Spleen (tissue), 11 donors: ENCODE measurements around the gene LRRK1. TPM values are rescaled to one million over a fixed set of nuclear protein-coding genes. Genes with fewer than 3 reads are reported as not detected.
A peak's percentile ranks its signal among the peaks of the same experiment; 100 is the strongest.

ENCODE experiments used
- DNase-seq: peaks from one replicate; pipeline ENCODE4 v3.0.0-alpha.2; 2020
- H3K27ac ChIP-seq, 8 donors: fragments of 200-600 bp; sonication (generic) in 7 of 8; 1 replicate in 4 of 8; 2 replicates in 4 of 8; pipeline versions ENCODE4 v1.5.0 to v1.8.0; 2016 to 2021; ENCODE audit warnings: inconsistent platforms in 4 of 8, mild to moderate bottlenecking in 4 of 8, moderate library complexity in 1 of 8
- H3K27me3 ChIP-seq, 7 donors: fragments of 200-600 bp; sonication (generic) in 6 of 7; replicated peaks in 1 of 7; 1 replicate in 4 of 7; 2 replicates in 3 of 7; pipeline versions ENCODE4 v1.5.0 to v1.8.0; 2016 to 2021; ENCODE audit warnings: inconsistent platforms in 3 of 7, mild to moderate bottlenecking in 1 of 7
- H3K36me3 ChIP-seq, 6 donors: fragments of 200-600 bp; sonication (generic) in 5 of 6; 1 replicate in 4 of 6; 2 replicates in 2 of 6; pipeline versions ENCODE4 v1.5.0 to v1.8.0; 2016 to 2021; ENCODE audit warnings: inconsistent platforms in 2 of 6
- H3K4me1 ChIP-seq, 6 donors: fragments of 200-600 bp; sonication (generic) in 5 of 6; 1 replicate in 3 of 6; 2 replicates in 3 of 6; pipeline versions ENCODE4 v1.5.0 to v1.8.0; 2016 to 2021; ENCODE audit warnings: inconsistent platforms in 3 of 6
- H3K4me3 ChIP-seq, 8 donors: fragments of 200-600 bp; sonication (generic) in 7 of 8; 1 replicate in 4 of 8; 2 replicates in 4 of 8; pipeline versions ENCODE4 v1.5.0 to v1.8.0; 2016 to 2021; ENCODE audit warnings: inconsistent platforms in 4 of 8, mild to moderate bottlenecking in 4 of 8, moderate library complexity in 2 of 8
- H3K9me3 ChIP-seq, 8 donors: fragments of 200-600 bp; sonication (generic) in 7 of 8; 1 replicate in 4 of 8; 2 replicates in 4 of 8; pipeline versions ENCODE4 v1.5.0 to v1.8.0; 2016 to 2021; ENCODE audit warnings: inconsistent platforms in 4 of 8
- POLR2A ChIP-seq, 3 donors: fragments of 450-650 bp; IDR thresholded peaks; one replicate each; pipeline ENCODE4 v1.5.1; 2017; ENCODE audit warnings: antibody characterized with exemption in 3 of 3, mild to moderate bottlenecking in 1 of 3
- POLR2AphosphoS5 ChIP-seq, 3 donors: sonication (generic); formaldehyde crosslinking; IDR thresholded peaks; one replicate each; pipeline ENCODE4 v1.5.1; 2017; ENCODE audit warnings: antibody characterized with exemption in 3 of 3
- WGBS, 5 donors: extraction: QIAGEN DNeasy Blood & Tissue Kit in 3 of 5; methylation state at CpG; one replicate each; pipeline versions ENCODE4 v1.1.5 to v1.1.7; 2013 to 2018; 5-methylcytosine and 5-hydroxymethylcytosine counted together
- intact Hi-C: fragments of 100-400 bp; cut with DNase I; formaldehyde crosslinking; loops from one replicate; pipeline ENCODE4 v1.15.0; 2023; ENCODE audit warnings: low total_unique reads
- polyA plus RNA-seq, 3 donors: library from polyadenylated mRNA; stranded (reverse); fragments of 200-250 nt; gene quantifications; one replicate each; pipeline ENCODE4 v1.2.1, GENCODE V29; 2013
- total RNA-seq, 7 donors: library from RNA; depleted of rRNA in 3 of 7; stranded (reverse); fragments of >200 nt in 3 of 7; fragmentation: NEBNext Ultra II Directional in 4 of 7; extraction: Animal tissue kit (Norgen Biotek cat#: 25700) in 4 of 7; gene quantifications; one replicate each; pipeline versions ENCODE4 v1.1.0 to v1.2.1, GENCODE V29; 2016 to 2021
- TF ChIP-seq, protein P1 (sequence below), 11 experiments: fragments of 200-600 bp in 7 of 11; fragments of 450-650 bp in 4 of 11; sonication (generic) in 4 of 11; IDR thresholded peaks in 8 of 11; conservative IDR thresholded peaks in 3 of 11; 1 replicate in 7 of 11; 2 replicates in 4 of 11; pipeline versions ENCODE4 v1.4.0 to v1.8.0; 2016 to 2021; ENCODE audit warnings: antibody characterized with exemption in 11 of 11, inconsistent platforms in 4 of 11, mild to moderate bottlenecking in 1 of 11
- donor health status: healthy with polysubstance abuse.
- donor health status: DM: no; HTN: no; CAD: no; lungs with moderate emphysema.
- donor health status: DM: no; HTN: no; CAD: no.
- donor health status: Bipolar disorder and iron deficiency.
- donor health status: healthy.
- donor health status: DM: no; HTN: no; CAD: no.
- donor health status: DM: yes; HTN: yes; CAD: no.

Gene LRRK1
- total and polyA plus RNA-seq, 10 donors: 12.0 to 60.2 (median 48.8) TPM

DNA sequence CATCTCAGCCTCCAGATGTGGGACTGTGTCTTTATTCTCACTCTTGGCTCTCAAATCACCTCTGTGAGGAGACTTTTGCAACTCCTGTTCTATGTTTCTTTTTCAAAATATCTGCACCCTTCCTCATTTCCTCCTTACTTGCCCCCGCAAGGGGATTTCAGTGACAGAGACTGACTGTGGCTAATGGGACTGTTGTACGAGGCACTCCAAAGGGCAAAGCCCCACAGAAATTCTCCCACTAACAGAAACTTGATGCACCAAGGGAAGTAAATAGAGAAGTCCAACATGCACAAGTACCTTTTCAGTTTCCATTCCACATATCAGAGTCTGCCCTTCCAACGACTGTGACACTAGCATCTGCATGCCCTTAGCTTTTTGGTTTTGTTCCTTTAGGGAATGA lies 69.7 kb downstream of the LRRK1 start:
- 74 to 88% (median 78%) methylated on average over 3 of the region's 3 CpGs for WGBS, 5 donors
- Histone ChIP-seq H3K4me3 (no peak overlapping the region), H3K9me3 (peaks cover 0 to 6% (median 0%) of the 10 kb centered on the region in 8 donors), H3K4me1 (no peaks in the 10 kb centered on the region), H3K36me3 (peaks cover 0 to 71% (median 6%) of the 10 kb centered on the region in 6 donors), H3K27ac (peak overlapping the region in 1 of 8 donors; percentile 11), H3K27me3 (no peaks in the 10 kb centered on the region)
- intact Hi-C loops: no loop called here
- DNase-seq: no peak
- no peak for TF ChIP-seq POLR2A (IDR thresholded peaks at IDR 0.05)
- no peak for TF ChIP-seq POLR2AphosphoS5 (IDR thresholded peaks at IDR 0.05)
- TF ChIP-seq, protein P1, sequence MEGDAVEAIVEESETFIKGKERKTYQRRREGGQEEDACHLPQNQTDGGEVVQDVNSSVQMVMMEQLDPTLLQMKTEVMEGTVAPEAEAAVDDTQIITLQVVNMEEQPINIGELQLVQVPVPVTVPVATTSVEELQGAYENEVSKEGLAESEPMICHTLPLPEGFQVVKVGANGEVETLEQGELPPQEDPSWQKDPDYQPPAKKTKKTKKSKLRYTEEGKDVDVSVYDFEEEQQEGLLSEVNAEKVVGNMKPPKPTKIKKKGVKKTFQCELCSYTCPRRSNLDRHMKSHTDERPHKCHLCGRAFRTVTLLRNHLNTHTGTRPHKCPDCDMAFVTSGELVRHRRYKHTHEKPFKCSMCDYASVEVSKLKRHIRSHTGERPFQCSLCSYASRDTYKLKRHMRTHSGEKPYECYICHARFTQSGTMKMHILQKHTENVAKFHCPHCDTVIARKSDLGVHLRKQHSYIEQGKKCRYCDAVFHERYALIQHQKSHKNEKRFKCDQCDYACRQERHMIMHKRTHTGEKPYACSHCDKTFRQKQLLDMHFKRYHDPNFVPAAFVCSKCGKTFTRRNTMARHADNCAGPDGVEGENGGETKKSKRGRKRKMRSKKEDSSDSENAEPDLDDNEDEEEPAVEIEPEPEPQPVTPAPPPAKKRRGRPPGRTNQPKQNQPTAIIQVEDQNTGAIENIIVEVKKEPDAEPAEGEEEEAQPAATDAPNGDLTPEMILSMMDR (IDR thresholded peaks at IDR 0.05 in 8 of 11, conservative IDR thresholded peaks at IDR 0.05 in 3 of 11): no peak

DNA sequence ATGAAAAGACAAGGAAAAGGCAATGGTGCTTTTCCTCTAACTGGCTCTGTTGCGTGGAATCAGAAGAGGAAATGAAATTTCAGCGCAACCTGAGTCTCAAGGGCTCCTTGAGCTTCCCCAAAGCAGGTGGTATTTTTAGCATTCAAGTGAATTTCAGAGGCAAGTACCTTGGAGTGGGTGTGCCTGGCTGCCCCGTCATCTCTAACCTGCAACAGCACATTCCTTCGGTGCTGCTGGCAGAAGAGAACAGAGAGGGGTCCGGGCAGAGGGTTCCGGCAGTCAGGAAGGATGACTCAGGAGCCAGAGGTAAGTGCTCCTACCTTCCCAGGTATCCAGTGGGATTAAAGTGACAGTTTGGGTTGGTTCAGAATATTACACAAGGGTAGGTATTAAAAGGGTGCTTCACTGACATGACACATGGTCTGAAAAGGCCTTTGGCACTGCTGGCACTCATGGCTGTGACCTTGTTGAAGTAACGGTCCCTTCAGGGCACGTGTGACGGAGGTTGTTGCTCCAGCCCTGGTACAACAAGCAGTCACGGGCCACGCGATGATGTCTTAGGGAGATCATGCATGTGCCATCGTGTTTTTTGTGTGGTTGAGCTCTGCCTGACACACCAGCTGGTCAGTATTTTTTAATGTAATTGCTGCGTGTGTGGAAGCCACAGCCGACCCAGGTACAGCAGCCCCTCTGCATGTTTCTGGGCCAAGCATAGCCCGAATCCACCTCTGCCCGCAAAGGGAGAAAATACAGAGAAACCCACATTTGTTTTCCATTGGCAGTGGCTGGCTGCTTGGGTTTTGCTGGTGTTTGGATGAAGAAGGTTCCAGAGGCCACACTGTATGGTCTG lies 75.7 kb downstream of the LRRK1 start:
- TF ChIP-seq, protein P1 (IDR thresholded peaks at IDR 0.05 in 8 of 11, conservative IDR thresholded peaks at IDR 0.05 in 3 of 11): no peak
- TF ChIP-seq POLR2A (IDR thresholded peaks at IDR 0.05): no peak
- no peak for TF ChIP-seq POLR2AphosphoS5 (IDR thresholded peaks at IDR 0.05)
- no peaks in the 10 kb centered on the region for H3K4me1 ChIP-seq
- intact Hi-C loops: no loop called here
- no peak overlapping the region for H3K4me3 ChIP-seq
- no peak for DNase-seq
- no peaks in the 10 kb centered on the region for H3K27me3 ChIP-seq
- H3K36me3 ChIP-seq: peaks cover 0 to 51% (median 17%) of the 10 kb centered on the region in 6 donors
- no peak overlapping the region for H3K27ac ChIP-seq
- 78 to 86% (median 82%) methylated on average over 15 to 17 of the region's 17 CpGs for WGBS, 5 donors
- no peaks in the 10 kb centered on the region for H3K9me3 ChIP-seq

DNA sequence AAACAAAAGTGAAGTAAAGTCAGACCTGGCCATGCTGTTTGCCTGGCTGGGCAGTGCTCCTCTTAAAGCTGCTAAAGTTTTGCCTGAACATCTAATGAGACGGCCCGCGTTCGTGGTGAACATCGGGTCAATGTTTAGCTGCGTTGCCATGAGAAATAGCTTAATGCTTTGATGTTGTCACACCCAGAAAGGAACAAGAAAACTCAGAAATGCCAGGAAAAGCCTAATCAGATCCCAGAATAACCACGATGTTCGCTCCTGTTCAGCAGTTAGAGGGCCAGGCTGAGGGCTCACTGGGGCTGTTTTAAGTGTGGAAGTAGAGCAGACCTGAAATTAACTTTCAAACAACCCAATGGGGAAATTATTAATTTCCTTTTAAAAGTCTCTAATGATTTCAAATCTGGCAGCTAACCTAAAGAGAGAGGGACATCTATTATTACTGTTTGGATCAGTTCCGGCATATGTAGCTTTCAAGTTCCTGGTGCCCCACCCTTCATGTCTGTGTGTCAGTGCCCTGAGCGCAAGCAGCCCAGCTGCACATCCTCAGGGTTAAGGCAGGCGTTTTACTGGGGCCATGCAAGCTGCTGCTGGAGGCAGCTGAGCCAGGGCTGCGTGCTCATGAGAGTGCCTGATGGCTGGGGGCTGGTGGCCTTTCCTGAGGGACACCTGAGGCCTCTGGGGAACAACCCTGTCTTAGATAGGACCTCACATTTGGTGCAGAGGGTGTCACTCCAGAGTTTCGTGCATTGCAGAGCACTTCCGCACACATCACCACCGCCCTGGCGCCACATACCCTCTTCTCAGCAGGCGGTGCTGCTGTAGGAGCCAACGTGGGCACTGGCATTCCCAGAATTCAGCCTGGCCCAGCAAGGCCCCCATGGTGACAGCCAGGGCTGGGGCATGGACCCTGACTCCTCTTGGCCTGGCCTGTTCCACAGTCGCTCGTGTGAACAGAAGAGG lies 76.6 kb downstream of the LRRK1 start:
- peak in 1 of 3 donors; percentile 10 for TF ChIP-seq POLR2AphosphoS5 (IDR thresholded peaks at IDR 0.05)
- TF ChIP-seq POLR2A (IDR thresholded peaks at IDR 0.05): no peak
- Histone ChIP-seq H3K27ac (no peak overlapping the region), H3K4me1 (no peaks in the 10 kb centered on the region), H3K27me3 (no peaks in the 10 kb centered on the region), H3K4me3 (no peak overlapping the region), H3K36me3 (peaks cover 0 to 51% (median 17%) of the 10 kb centered on the region in 6 donors), H3K9me3 (no peaks in the 10 kb centered on the region)
- WGBS, 5 donors: 79 to 89% (median 88%) methylated on average over 17 to 20 of the region's 20 CpGs
- intact Hi-C loops: no loop called here
- no peak for DNase-seq

DNA sequence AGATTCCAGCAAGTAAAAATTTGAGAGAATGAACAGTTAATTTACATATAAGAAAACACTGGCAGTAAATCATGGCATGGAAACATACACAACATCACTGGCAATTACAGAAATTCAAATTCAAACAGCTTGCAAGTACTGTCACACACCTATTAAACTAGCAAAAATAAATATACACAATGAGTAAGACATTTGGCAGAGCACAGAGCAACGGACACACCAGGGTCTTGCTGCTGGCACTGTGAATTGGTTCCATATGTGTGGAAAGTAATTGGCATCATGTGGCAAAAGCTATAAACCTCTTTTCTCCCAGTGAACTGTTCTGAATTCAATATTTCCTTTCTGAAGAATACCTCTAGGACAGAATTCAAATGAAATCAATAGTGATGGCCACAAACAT lies 78.3 kb downstream of the LRRK1 start:
- Histone ChIP-seq H3K9me3 (no peaks in the 10 kb centered on the region), H3K4me3 (no peak overlapping the region), H3K4me1 (peaks cover 0 to 7% (median 0%) of the 10 kb centered on the region in 6 donors), H3K27me3 (no peaks in the 10 kb centered on the region), H3K27ac (no peak overlapping the region), H3K36me3 (peaks cover 0 to 68% (median 19%) of the 10 kb centered on the region in 6 donors)
- DNase-seq: no peak
- TF ChIP-seq POLR2AphosphoS5 (IDR thresholded peaks at IDR 0.05) (no peak), POLR2A (IDR thresholded peaks at IDR 0.05) (no peak)
- TF ChIP-seq, protein P1 (IDR thresholded peaks at IDR 0.05 in 8 of 11, conservative IDR thresholded peaks at IDR 0.05 in 3 of 11): no peak
- 69 to 97% (median 83%) methylated on average over 1 of the region's 1 CpG for WGBS, 5 donors
- intact Hi-C loops: no loop called here
